HG03565 (cell line): ENCODE measurements around the gene DYRK4.
A peak's percentile ranks its signal among the peaks of the same experiment; 100 is the strongest.

ENCODE experiments used
- ATAC-seq: cut with Tn5 transposase; IDR thresholded peaks from one replicate; pipeline ENCODE4 v1.9.1; 2021; ENCODE audit warnings: mild to moderate bottlenecking, moderate library complexity; ENCODE audit not compliant: unreplicated experiment

Gene DYRK4

DNA sequence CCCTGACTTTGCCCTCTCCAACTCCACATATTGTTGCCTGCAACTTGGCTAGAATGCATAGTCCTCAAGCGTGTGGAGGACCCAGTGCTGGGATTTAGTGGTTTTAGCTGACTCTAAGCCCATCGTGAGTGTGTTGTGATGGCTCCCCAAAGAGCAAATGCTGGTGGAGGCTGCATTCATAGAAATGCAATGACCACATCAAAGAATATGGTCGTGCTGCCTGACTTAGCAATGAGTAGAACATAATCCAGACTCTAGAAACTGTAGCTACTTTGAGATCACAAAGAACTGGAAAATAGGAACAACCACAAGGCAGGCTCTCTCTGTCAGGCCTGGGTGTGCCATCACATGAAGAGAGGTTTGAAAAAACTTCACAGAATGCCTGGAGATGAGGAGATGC lies 1.3 kb downstream of the DYRK4 start:
- no peak for ATAC-seq

DNA sequence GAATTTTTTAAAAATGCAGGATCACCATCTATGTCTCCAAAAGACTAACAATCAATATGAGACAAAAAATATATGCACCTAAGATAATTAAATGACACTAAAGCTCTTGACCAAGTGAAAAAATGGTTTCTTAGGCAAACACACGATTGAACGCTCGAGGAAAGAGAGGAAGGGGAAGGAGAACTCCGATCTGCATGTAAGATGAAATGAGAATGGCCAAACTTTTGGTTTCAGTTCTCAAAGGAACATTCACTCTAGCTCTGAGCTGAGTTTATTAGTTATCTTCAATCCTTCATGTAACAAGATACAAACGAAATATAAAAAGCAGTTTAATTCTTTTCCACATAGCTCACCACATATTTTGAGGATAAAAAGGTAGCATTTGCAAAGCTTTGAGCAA lies 2.8 kb downstream of the DYRK4 start:
- no peak for ATAC-seq

DNA sequence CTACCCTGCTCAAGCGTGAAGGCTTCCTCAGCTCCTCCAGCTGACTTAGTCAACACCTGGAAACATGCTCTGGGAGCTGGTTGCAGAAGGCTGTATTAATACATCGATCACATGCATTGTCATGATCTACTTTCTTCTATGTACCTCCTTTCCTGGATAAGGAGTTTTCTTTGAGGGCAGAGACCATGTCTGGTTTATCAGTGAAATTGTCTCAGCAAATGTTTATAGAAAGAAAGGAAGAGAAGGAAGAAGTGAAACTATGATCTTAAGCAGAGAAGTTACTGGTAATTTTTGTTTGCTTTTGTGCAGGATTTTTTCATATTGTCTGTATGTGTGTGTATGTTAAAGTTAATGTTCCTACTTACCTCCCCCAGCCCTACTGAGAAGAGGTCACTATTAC lies 4.5 kb downstream of the DYRK4 start:
- no peak for ATAC-seq

DNA sequence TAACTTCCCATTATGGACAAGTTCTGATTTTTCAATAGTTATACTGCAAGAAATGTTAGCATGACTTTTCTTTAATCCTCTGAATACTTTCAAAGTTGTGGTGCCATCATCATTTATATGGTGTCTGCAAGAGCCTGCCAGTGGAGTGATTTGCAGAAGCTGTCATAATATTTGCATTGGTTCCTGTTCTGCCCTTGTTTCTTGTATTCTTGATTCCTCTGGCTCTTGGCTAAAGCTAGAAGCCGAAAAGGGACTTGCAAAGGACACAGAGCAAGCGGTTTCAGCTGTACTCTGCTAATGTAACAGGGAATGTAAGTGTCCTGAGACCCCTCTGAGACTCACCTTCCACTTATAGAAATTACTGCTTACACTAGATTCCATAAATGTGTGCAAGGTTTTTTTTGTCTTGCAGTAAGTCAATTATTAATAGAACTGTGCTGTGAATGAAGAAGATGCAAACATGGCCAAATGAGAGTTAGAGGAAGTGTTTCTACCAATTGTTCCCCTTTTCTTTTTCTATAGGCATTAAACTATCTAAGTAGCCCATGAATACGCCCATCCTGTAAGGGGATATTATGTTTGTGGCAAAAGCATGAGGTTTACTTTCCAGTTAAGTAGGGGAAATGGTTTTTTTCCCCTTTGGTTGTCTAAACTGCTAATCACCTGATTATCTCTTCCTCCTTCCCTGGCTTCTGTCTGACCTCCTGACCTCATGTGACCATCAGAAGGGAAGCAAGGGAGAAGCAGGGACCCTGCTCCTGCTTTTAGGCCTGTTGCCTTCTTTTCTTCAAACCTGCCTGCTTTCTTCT lies 5.3 kb downstream of the DYRK4 start:
- ATAC-seq = no peak

DNA sequence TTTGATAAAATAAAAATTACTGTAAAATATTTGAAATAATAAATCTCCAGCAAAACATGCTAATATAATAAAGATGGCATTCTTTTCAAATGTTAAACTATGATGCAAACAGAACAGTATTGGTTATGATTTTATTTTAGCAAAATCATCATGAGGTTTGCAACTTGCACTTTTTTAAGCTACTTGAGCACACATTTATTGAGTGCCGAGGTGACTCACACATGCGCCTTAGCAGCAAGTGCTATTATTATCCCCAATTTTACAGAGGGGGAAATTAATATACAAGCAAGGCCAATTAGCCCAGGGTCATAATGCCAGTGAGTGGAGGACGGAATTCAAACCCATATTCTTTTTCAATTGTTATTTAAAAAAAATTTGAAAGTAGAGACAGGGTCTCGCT lies 7.3 kb downstream of the DYRK4 start:
- ATAC-seq = no peak

DNA sequence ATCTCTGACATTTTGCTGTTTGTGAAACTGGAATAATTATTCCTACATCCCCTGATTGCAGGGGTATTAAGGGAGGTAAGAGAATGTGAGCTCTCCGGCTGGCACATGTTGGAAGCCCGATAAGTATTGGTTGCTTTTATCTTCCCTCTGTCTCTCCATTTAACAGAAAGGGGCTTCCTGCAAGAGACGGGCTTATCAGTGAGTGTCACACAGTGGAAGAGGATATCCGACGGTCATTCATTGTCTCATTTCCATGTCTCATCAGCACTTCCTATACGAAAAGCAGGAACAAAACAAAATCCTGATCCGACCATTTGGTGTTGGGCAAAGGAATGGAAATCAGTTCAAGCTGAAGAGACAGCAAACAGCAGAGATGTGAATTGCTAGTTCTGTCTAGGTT lies 10.7 kb downstream of the DYRK4 start:
- ATAC-seq = no peak

DNA sequence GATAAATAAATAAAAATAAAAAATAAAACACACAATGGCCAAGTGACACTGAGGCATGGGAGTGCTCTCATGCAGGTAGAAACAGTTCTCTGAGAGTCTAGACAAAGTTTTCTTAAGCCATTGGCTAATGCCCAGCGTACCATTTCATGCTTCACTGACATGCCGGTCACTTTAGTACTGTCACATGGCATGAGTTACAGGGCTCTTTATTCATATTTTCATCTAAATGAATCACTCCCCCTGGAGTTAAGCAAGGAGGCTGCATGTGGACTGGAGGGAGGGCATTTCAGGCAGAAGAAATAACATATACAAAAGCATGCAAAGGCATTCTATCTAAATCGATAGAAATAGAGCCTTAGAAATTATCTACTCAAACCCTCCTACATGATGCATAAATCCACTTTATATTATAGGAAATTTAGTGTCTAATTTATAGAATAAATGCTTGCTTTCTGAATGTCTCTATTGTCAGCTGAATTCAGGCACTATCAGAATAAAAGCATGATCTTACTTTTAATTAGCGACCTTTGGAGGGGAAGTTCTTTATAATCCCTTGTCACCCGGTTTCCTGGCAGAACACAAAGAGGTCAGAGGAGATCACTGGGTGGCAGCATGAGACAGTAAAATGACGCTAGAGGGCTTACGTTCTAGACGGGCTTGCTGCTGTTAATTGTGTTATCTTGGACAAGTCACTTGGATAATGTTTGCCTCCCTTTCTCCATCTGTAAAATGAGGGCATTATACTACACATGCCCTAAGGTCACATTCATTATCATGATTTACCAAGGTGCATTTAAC lies 17.5 kb downstream of the DYRK4 start:
- no peak for ATAC-seq

DNA sequence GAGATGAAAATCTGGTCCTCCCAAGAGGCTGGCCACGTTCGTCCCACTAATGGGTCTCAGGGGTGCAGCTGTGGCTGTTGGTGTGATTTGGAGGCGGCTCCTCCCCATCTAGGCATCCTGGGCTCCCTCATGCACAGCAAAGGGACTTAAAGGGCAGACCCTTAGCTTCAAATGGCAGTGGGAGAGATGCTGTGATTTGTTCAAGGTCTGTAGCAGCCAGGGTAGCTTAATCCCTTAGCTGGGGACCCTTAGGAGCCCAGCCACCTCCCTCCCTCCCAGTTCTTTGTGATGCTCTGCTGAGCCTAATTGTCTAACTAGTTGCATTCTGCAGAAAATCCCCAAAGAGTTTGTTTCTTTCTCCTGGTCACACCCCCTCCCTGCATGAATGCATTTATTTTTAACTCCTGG lies 18.3 kb downstream of the DYRK4 start:
- no peak for ATAC-seq

DNA sequence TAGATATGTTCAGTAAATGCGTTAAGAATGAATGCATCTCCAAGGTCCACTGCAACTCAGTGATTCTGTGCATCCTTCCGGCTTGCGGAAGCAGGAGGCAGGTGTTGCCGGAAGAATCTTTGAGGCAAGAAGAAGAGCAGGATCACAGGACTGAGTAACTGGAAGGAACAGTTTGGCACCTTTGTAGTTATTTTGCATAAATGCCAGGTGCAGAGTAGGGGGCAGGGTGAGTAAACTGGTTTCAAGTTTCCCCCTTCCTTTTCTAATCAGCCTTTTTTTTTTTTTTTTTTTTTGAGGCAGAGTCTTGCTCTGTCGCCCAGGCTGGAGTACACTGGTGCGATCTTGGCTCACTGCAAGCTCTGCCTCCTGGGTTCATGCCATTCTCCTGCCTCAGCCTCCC lies 22.3 kb downstream of the DYRK4 start:
- no peak for ATAC-seq

DNA sequence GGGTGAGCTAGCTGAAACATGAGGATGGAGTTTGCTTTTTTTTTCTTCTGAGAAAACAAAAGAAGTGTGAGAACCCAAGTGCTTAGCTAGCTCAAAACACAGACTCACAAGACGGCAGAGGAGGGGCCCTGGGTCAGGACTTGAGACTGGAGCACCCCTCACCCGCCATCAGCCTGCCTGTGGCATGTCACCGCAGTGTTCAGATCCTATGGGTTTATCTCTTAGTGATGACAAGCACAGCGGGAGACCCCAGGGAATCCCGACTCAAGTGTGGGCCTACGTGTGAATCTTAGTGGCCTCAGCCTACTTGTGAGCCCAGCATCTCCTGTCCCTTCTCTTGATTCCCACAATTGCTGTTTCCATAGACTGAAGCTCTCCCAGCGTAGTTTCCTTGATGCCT lies 22.9 kb downstream of the DYRK4 start:
- no peak for ATAC-seq

DNA sequence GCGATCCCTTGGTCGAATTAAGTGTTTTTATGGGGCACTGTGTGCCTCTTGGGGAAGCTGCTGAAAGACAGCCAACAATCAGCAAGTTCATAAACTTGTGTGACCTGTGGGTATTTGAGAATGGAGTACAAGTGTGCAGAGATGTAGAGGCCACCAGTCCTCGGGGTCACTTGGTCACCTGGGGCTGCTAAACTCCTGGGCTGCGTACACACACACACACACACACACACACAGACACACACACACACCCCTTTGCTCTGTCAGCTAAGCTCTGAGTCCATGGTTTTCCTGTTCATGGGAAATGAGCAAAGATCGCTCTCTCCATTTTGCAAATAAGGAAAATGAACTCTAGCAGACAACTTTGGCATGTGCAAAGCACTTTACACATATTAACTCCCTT lies 24.5 kb downstream of the DYRK4 start:
- no peak for ATAC-seq

DNA sequence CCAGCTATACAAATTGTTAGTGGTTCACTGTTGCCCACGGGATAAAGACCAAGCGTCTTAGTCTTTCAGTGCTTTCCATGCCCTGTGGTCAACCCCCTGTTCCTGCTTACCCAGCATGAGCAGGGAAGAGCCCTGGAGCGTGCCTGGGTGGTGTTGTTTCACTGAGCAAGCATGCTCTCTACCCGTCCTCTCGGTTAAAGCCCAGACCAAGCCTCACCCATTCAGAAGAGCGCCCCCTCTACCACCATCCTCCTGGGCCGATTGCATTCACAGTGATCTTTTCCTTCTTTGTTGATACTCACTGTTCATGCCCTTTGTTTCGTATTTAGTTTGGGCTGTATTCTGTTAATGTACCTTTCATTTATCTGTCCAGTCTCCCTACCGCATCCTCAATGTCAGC lies 25.1 kb downstream of the DYRK4 start:
- ATAC-seq = no peak

DNA sequence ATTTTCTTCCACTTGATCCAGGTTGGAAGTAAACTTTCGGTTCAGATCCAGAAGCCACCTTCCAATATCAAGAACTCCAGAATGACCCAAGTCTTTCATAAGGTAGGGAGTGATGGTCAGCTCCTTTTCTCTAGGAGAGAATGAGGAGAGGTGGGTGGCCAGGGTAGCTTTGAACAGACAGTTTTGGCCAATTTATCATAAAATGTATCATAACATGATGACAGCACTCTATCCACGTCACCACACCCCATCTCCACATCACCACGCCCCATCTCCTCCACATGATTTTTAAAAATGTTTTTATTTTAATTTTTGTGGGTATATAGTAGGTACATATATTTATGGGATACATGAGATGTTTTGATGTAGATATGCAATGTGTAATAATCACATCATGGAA lies 26.9 kb downstream of the DYRK4 start:
- ATAC-seq = no peak

DNA sequence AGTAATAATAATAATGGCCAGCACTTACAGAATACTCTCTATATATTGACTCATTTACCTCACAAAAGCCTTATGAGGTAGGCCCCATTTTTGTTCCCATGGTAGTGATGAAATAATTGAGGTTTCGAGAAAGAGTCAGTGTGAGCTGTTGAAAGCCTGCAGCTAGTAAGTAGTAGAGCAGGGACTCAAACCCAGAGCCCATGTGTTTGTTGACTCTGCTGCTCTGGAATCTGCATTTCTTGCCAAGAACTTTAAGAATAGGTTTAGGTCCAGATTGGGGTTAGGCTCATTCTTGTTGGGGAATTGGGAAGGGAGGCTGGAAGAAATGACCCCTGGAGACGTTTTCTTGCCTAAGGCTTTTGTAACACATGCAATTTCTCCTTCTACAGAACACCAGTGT lies 27.9 kb downstream of the DYRK4 start:
- no peak for ATAC-seq

DNA sequence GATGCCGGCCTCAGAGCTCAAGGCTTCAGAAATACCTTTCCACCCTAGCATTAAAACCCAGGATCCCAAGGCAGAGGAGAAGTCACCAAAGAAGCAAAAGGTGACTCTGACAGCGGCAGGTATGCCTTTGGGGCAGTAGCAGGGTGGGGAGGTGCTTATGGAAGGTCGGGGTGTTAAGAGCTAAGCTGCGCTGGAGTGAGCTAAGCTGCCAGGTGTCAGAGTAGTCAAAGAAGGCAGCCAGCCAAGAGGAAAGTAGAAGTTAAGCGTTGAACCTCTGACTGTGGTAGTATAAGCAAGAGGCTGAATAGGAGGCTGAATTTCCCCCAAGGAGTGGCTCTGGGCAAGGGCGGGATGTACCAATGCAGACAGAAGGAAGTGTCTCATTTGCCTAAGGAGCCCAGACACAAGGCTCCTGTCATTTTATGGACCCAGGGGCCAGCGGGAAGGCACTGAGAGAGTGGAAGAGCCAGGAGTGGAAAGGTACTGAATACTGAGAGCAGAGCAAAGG lies 29.2 kb downstream of the DYRK4 start:
- no peak for ATAC-seq

DNA sequence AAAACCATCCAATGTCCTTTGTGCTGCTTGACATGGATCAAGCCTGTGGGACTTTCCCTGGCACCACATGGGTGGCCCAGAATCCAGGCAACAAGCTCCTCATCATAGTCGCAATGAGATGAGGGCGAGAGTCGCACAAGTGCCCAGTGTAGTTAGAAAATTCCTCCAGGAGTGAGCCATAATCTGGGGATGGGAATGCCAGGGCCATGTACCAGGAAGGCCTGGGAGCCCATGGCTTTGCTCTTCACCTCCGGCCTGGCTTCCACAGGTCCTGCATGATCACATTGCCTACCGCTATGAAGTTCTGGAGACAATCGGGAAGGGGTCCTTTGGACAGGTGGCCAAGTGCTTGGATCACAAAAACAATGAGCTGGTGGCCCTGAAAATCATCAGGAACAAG lies 33.9 kb downstream of the DYRK4 start:
- no peak for ATAC-seq

DNA sequence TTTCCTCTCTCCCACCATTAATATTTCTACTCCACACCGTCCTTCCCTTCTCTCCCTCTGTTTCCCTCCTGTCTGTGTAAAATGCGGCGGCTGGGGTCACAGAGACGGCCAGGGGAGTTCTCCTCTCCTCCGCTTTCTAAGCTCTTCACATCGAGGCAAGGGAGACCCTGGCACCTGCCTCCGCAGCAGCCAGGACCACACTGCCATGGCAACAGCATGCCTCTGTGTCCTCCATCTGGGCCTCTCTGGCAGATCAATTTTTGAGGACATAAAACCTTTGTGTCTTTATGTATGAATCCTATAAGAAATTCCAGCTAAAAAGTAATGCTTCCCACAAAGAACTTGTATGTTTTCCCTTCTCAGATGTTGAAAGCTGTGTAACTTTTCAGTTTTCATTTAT lies 41.4 kb downstream of the DYRK4 start:
- ATAC-seq = no peak

DNA sequence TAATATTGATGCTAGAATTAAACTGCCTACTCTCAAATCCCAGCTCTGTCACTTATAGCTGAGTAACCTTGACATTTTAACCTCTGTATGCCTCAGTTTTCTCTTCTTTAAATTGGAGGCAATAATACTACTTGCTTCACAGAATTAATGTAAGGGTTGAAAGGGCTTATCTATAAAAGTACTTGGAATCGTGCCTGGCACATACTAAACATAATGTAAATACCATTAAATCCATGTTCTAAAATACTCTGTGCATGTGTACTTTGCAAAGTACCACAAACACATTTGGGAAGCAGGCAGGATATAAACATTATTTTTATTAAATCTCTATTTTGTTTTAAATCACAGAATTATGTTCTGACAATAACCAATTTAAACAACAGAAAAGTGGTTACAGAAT lies 41.9 kb downstream of the DYRK4 start:
- no peak for ATAC-seq

DNA sequence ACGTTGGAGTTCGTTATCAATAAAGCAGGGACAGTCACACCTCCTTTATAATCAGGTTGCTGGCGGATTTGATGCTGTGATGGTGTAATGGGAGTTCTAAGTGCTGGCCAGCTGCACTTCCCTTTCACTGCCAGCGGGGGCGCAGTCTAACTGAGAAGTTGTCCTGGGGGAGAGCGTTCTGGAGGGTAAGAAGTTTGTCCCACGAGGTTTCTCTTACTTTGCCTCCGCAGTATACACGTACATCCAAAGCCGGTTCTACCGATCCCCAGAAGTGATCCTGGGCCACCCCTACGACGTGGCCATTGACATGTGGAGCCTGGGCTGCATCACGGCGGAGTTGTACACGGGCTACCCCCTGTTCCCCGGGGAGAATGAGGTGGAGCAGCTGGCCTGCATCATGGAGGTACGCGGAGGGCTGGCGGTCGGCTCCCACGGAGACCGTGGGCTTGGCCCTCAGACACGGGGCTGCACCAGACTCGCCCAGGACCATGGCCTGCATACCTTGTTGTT lies 42.7 kb downstream of the DYRK4 start:
- ATAC-seq = peak; percentile 89

DNA sequence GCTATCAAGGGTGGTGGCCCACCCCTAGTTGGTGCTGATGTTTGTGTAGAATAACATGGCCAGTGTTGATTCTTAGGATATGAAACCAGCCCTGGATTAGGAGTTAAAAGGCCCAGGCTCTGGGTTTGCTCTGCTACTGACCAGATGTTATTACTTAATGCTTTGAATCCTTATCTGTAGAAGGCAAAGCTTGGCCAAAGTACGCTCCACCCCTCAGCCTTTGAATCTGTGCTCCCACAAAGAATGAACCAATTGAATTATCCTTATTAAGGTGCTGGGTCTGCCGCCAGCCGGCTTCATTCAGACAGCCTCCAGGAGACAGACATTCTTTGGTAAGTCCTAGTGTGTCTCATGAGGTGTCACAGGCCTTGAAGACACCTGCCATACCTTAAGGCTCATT lies 45.0 kb downstream of the DYRK4 start:
- ATAC-seq = no peak

DNA sequence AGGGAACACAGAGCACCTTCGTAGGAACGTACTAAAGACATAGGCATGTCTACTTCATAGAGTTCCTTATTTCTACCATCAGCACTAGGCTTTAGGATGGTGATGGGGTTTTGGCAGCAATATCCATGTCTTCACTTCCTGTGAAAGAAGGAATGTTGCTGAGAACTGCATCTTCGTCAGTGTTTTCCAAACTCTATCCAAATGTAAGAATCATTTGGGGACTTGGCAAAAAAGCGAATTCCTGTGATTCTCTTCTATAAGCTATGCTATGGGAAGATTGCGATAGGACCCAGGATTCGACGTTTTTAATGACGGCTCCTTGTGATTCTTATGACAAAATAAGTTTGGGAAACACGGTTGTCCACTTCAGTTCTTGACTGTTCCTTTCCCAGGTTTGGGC lies 47.1 kb downstream of the DYRK4 start:
- no peak for ATAC-seq

DNA sequence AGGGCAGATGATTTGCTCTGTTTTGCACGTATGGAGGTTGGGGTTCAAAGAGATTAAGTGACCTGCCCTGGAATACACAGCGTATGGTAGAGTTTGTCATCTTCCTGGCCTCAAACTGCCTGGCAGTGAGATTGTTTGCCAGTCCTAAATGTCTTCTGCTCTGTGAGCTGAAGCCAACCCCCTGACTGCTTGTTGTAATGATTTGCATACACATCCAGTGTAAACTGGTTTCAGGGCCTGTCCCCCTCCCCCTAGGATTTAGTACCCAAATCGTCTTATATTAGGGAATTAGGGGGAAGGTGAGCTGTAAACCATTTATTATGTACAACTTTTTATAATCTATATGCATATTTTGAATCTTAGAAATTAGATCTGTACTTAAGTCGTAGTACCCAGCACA lies 48.5 kb downstream of the DYRK4 start:
- ATAC-seq = no peak
